ENCODE measurements around the gene KIF5B. TPM values are rescaled to one million over a fixed set of nuclear protein-coding genes. Genes with fewer than 3 reads are reported as not detected.

The KIF5B gene
- total RNA-seq, 1 experiment from 2014 or later, result 84.4 TPM

DNA sequence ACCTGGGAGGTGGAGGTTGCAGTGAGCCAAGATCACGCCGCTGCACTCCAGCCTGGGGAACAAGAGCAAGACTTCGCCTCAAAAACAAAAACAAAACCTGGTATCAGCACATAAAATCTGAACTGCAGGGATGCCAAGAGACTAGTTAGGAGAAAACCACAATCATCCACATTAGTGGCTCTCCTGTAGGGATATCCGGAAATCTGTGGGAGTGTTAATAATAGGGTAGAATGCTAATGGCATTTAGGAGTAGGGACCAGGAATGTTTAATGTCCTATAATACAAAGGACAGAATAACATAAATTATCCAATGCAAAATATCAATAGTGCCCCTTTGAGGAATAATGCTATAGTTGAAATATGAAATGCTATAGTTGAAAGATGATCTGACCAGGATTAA is 24.3 kb downstream of the KIF5B start:
- H3K27me3 ChIP-seq (ENCODE audit: low read length), result no peaks in the 10 kb centered on the region
- no peak for TF ChIP-seq EZH2phosphoT487 (IDR thresholded peaks at IDR 0.05; ENCODE audit: borderline replicate concordance, low read length)
- TF ChIP-seq EZH2 (IDR thresholded peaks at IDR 0.05; ENCODE audit: low read length, unreplicated experiment), result no peak
- TF ChIP-seq, protein P1, sequence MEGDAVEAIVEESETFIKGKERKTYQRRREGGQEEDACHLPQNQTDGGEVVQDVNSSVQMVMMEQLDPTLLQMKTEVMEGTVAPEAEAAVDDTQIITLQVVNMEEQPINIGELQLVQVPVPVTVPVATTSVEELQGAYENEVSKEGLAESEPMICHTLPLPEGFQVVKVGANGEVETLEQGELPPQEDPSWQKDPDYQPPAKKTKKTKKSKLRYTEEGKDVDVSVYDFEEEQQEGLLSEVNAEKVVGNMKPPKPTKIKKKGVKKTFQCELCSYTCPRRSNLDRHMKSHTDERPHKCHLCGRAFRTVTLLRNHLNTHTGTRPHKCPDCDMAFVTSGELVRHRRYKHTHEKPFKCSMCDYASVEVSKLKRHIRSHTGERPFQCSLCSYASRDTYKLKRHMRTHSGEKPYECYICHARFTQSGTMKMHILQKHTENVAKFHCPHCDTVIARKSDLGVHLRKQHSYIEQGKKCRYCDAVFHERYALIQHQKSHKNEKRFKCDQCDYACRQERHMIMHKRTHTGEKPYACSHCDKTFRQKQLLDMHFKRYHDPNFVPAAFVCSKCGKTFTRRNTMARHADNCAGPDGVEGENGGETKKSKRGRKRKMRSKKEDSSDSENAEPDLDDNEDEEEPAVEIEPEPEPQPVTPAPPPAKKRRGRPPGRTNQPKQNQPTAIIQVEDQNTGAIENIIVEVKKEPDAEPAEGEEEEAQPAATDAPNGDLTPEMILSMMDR (conservative IDR thresholded peaks at IDR 0.05; ENCODE audit: low read depth, low read length), result no peak
- H3K79me2 ChIP-seq (ENCODE audit: low read length), result 0 out of 2 replicates have a peak, but pooled peaks cover 13% of the 10 kb centered on the region
- H4K20me1 ChIP-seq (ENCODE audit: low read length), result no peaks in the 10 kb centered on the region
- ATAC-seq (no peak), DNase-seq (no peak)
- no TSS peak for BruUV-seq (replicated peaks)
- no peaks in the 10 kb centered on the region for H3F3A ChIP-seq (ENCODE audit: low read length, unreplicated experiment)
- intact Hi-C loops (cut with micrococcal nuclease), result no loop called here
- no peak overlapping the region for H3K27ac ChIP-seq (ENCODE audit: low read length)
- H2AFZ ChIP-seq (ENCODE audit: low read length), result no peak overlapping the region
- H3K9me3 ChIP-seq (ENCODE audit: low read length), result no peaks in the 10 kb centered on the region
- no peak overlapping the region for H3K9ac ChIP-seq (ENCODE audit: low read length)
- ChIA-PET CTCF (no interaction called here), POLR2A (ENCODE audit: unreplicated experiment) (no interaction called here)
- no peaks in the 10 kb centered on the region for H3K9me2 ChIP-seq (replicated peaks; ENCODE audit: low read length)
- peaks cover 82% of the 10 kb centered on the region for H3K36me3 ChIP-seq (ENCODE audit: low read depth, low read length)
- H3K4me2 ChIP-seq (ENCODE audit: low read length), result no peak overlapping the region
- no peaks in the 10 kb centered on the region for H3K4me1 ChIP-seq (ENCODE audit: insufficient read depth, low read length)
- no peak overlapping the region for H3K4me3 ChIP-seq (ENCODE audit: low read length)

DNA sequence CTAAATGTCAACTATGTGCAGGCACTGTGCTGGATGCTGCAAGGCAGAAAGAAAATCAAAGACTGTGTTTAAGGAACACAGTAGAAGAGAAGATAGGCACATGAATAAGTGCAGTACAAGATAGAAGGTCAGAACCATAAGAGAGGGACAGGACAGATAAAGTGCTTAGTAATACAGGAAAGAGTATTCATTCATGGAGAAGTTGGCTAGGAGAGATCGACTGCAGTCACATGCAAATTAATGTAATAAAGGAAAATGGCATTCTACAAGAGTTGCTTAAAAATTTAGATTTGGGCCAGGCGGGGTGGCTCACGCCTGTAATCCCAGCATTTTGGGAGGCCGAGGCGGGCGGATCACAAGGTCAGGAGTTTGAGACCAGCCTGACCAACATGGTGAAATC is 24.8 kb downstream of the KIF5B start:
- ChIA-PET POLR2A (ENCODE audit: unreplicated experiment) (no interaction called here), CTCF (no interaction called here)
- H3K4me1 ChIP-seq (ENCODE audit: insufficient read depth, low read length), result no peaks in the 10 kb centered on the region
- DNase-seq, result no peak
- H3K9me2 ChIP-seq (replicated peaks; ENCODE audit: low read length), result no peaks in the 10 kb centered on the region
- no peak overlapping the region for H3K4me2 ChIP-seq (ENCODE audit: low read length)
- no TSS peak for BruUV-seq (replicated peaks)
- intact Hi-C loops (cut with micrococcal nuclease), result no loop called here
- TF ChIP-seq EZH2phosphoT487 (IDR thresholded peaks at IDR 0.05; ENCODE audit: borderline replicate concordance, low read length), result no peak
- TF ChIP-seq, protein P1 (conservative IDR thresholded peaks at IDR 0.05; ENCODE audit: low read depth, low read length), result no peak
- no peak for TF ChIP-seq EZH2 (IDR thresholded peaks at IDR 0.05; ENCODE audit: low read length, unreplicated experiment)
- H3K9me3 ChIP-seq (ENCODE audit: low read length), result no peaks in the 10 kb centered on the region
- no peak overlapping the region for H3K27ac ChIP-seq (ENCODE audit: low read length)
- H4K20me1 ChIP-seq (ENCODE audit: low read length), result no peaks in the 10 kb centered on the region
- H2AFZ ChIP-seq (ENCODE audit: low read length), result no peak overlapping the region
- no peak overlapping the region for H3K4me3 ChIP-seq (ENCODE audit: low read length)
- H3K79me2 ChIP-seq (ENCODE audit: low read length), result 0 out of 2 replicates have a peak, but pooled peaks cover 13% of the 10 kb centered on the region
- no peaks in the 10 kb centered on the region for H3K27me3 ChIP-seq (ENCODE audit: low read length)
- peaks cover 77% of the 10 kb centered on the region for H3K36me3 ChIP-seq (ENCODE audit: low read depth, low read length)
- ATAC-seq, result no peak
- H3F3A ChIP-seq (ENCODE audit: low read length, unreplicated experiment), result no peaks in the 10 kb centered on the region
- no peak overlapping the region for H3K9ac ChIP-seq (ENCODE audit: low read length)

DNA sequence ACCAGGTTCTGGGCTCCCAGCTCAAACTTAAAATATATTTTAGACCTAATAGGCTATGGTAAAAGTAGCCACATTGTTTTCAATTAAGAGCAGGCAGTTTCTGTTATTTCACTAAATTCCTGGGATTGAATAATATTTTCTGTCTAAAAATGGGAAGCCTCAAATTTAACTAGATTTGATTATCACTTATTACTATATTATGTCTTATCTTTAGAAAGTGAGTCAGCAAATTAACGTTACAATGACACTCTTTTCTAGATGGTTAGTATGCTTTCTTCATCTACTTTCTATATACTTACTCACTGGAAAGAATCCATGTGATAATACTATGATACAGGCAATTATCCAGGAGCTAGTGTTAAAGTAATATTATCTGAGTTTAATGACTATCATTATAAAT is 27.5 kb downstream of the KIF5B start:
- Histone ChIP-seq H3K27me3 (ENCODE audit: low read length) (no peaks in the 10 kb centered on the region), H3K9me2 (replicated peaks; ENCODE audit: low read length) (no peaks in the 10 kb centered on the region), H3K4me3 (ENCODE audit: low read length) (no peak overlapping the region), H3K4me1 (ENCODE audit: insufficient read depth, low read length) (no peaks in the 10 kb centered on the region), H3K9ac (ENCODE audit: low read length) (no peak overlapping the region), H3K27ac (ENCODE audit: low read length) (no peak overlapping the region), H3K9me3 (ENCODE audit: low read length) (no peaks in the 10 kb centered on the region), H2AFZ (ENCODE audit: low read length) (no peak overlapping the region), H3K79me2 (ENCODE audit: low read length) (0 out of 2 replicates have a peak, but pooled peaks cover 13% of the 10 kb centered on the region), H3F3A (ENCODE audit: low read length, unreplicated experiment) (no peaks in the 10 kb centered on the region), H4K20me1 (ENCODE audit: low read length) (no peaks in the 10 kb centered on the region), H3K4me2 (ENCODE audit: low read length) (no peak overlapping the region), H3K36me3 (ENCODE audit: low read depth, low read length) (peaks cover 56% of the 10 kb centered on the region)
- POLR2A ChIA-PET (ENCODE audit: unreplicated experiment), result no interaction called here
- ATAC-seq (no peak), DNase-seq (no peak)
- BruUV-seq (replicated peaks), result no TSS peak
- intact Hi-C loops (cut with micrococcal nuclease), result no loop called here
- TF ChIP-seq, protein P1 (conservative IDR thresholded peaks at IDR 0.05; ENCODE audit: low read depth, low read length), result no peak
- TF ChIP-seq EZH2phosphoT487 (IDR thresholded peaks at IDR 0.05; ENCODE audit: borderline replicate concordance, low read length) (no peak), EZH2 (IDR thresholded peaks at IDR 0.05; ENCODE audit: low read length, unreplicated experiment) (no peak)
- CTCF ChIA-PET, result no interaction called here

All from PC-3 (cell line).